OCI-LY1 (cell line): ENCODE measurements around the gene DCAF4L1.

Experiments used
- EZH2 ChIP-seq: fragments of 200-600 bp; sonication (generic), shearing (Covaris generic); IDR thresholded peaks from 2 replicates; pipeline ENCODE4 v1.8.0; 2017; ENCODE audit warnings: borderline replicate concordance, mixed run types, mild to moderate bottlenecking, antibody characterized with exemption, low read length, moderate library complexity, mixed read lengths
- TF ChIP-seq, protein P1 (sequence below): fragments of 200-600 bp; sonication (generic), shearing (Covaris generic); IDR thresholded peaks from 2 replicates; pipeline ENCODE4 v1.5.1; 2017; ENCODE audit warnings: mild to moderate bottlenecking, antibody characterized with exemption, low read length, moderate library complexity, mixed read lengths

DNA sequence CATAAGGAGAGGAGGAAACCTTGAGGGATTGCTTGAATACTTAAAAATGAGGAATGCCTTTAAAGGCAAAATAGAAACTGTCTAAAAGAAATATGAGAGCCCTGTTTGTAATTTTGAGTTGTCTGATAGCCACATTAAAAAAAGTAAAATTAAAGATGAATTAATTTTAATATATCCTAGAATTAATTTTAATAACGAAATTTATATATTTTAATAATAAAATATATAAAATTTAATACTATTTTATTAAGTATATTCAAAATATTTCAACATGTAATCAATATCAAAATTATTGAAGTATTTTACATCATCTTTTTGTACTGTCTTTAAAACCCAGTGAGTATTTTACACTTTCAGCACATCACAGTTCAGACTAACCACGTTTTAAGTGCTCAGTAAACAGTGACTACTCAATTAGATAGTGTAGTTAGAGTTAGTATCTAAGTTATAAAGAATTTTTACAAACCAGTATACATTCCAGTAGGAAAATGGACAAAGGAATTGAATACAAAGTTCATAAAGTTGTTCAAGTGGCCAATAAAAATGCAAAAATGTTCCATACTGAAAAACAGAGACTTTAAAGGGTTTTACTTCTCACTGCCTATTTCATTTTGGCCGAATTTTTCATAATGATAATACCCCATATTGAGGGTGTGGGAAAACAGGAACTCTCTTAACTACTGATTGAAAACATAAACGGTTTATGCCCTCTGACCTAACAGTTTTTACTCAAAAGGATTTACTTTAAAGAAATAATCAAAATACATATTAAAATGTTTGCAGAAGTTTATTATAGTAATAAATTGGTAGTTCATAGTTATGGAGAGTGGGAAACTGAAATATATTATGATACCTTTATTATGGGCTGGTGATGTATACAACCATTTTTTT, 11.7 kb downstream of the DCAF4L1 start:
- TF ChIP-seq, protein P1, sequence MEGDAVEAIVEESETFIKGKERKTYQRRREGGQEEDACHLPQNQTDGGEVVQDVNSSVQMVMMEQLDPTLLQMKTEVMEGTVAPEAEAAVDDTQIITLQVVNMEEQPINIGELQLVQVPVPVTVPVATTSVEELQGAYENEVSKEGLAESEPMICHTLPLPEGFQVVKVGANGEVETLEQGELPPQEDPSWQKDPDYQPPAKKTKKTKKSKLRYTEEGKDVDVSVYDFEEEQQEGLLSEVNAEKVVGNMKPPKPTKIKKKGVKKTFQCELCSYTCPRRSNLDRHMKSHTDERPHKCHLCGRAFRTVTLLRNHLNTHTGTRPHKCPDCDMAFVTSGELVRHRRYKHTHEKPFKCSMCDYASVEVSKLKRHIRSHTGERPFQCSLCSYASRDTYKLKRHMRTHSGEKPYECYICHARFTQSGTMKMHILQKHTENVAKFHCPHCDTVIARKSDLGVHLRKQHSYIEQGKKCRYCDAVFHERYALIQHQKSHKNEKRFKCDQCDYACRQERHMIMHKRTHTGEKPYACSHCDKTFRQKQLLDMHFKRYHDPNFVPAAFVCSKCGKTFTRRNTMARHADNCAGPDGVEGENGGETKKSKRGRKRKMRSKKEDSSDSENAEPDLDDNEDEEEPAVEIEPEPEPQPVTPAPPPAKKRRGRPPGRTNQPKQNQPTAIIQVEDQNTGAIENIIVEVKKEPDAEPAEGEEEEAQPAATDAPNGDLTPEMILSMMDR, result no peak
- no peak for TF ChIP-seq EZH2
